IMR-90 (cell line): Measurements from ENCODE around the gene DSCAML1. TPM values are rescaled to one million over a fixed set of nuclear protein-coding genes. Genes with fewer than 3 reads are reported as not detected.

Experiments used
- ATAC-seq: fragments of 200-7000 bp; cut with Tn5 transposase; 2 replicates; pipeline ENCODE4 v1.9.1; 2020; ENCODE audit warnings: low read depth, mild to moderate bottlenecking, moderate library complexity
- BruUV-seq: library from RNA; stranded (reverse); fragments of 400-500 nt; replicated peaks from 2 replicates; lab custom pipeline; 2021; lab: Mats Ljungman, UMichigan
- CTCF ChIA-PET: fragments of 300-600 bp; formaldehyde crosslinking; extraction: SDS; loops from one replicate; lab custom pipeline; 2021; ENCODE audit warnings: antibody characterized with exemption; lab: Yijun Ruan, JAX
- POLR2A ChIA-PET: fragments of 300-600 bp; sonication (Branson Sonifier 250); formaldehyde crosslinking; loops from one replicate; lab custom pipeline; 2022; ENCODE audit warnings: antibody characterized with exemption; ENCODE audit not compliant: unreplicated experiment; lab: Charles Lee
- DNase-seq: peaks from one replicate; pipeline ENCODE4 v3.0.0; 2013
- H2AFZ ChIP-seq: replicated peaks from 2 replicates; pipeline ENCODE3; 2013; ENCODE audit warnings: low read length, mild to moderate bottlenecking; ENCODE audit not compliant: poor library complexity
- H2AK5ac ChIP-seq: 2 replicates; pipeline ENCODE4 v1.6.1; 2013; ENCODE audit warnings: low read depth, low read length, inconsistent platforms
- H2AK9ac ChIP-seq: replicated peaks from 2 replicates; pipeline ENCODE3; 2013; ENCODE audit warnings: mild to moderate bottlenecking, low read depth, low read length, moderate library complexity; ENCODE audit not compliant: poor library complexity
- H2BK120ac ChIP-seq: 2 replicates; pipeline ENCODE4 v1.6.1; 2013; ENCODE audit warnings: low read depth, low read length, inconsistent platforms
- H2BK15ac ChIP-seq: 3 replicates; pipeline ENCODE4 v1.6.1; 2013; ENCODE audit warnings: low read depth, low read length, inconsistent platforms
- H2BK20ac ChIP-seq: 2 replicates; pipeline ENCODE4 v1.6.1; 2013; ENCODE audit warnings: low read depth, mild to moderate bottlenecking, inconsistent platforms, low read length, moderate library complexity
- H2BK5ac ChIP-seq: 2 replicates; pipeline ENCODE4 v1.6.1; 2013; ENCODE audit warnings: mild to moderate bottlenecking, low read depth, low read length, inconsistent platforms; ENCODE audit not compliant: poor library complexity, severe bottlenecking
- H3K14ac ChIP-seq: replicated peaks from 2 replicates; pipeline ENCODE4 v1.6.1; 2013; ENCODE audit warnings: low read depth, low read length, inconsistent platforms
- H3K18ac ChIP-seq: 2 replicates; pipeline ENCODE4 v1.6.1; 2013; ENCODE audit warnings: low read depth, low read length, control low read depth
- H3K23ac ChIP-seq: 2 replicates; pipeline ENCODE4 v1.6.1; 2013; ENCODE audit warnings: low read depth, low read length, inconsistent platforms
- H3K27ac ChIP-seq: 2 replicates; pipeline ENCODE4 v1.5.1; 2013; ENCODE audit warnings: mild to moderate bottlenecking, control low read depth, low read length; ENCODE audit not compliant: insufficient read depth
- H3K27me3 ChIP-seq: 2 replicates; pipeline ENCODE4 v1.6.1; 2013; ENCODE audit warnings: low read length; ENCODE audit not compliant: control insufficient read depth, insufficient read depth
- H3K36me3 ChIP-seq: 2 replicates; pipeline ENCODE4 v1.6.1; 2013; ENCODE audit warnings: low read length, mixed read lengths; ENCODE audit not compliant: control insufficient read depth, insufficient read depth
- H3K4ac ChIP-seq: 2 replicates; pipeline ENCODE4 v1.6.1; 2013; ENCODE audit warnings: low read depth, low read length, inconsistent platforms
- H3K4me1 ChIP-seq: 2 replicates; pipeline ENCODE4 v1.6.1; 2013; ENCODE audit warnings: low read length, mixed read lengths; ENCODE audit not compliant: control insufficient read depth, insufficient read depth
- H3K4me2 ChIP-seq: 2 replicates; pipeline ENCODE4 v1.6.1; 2013; ENCODE audit warnings: low read depth, mild to moderate bottlenecking, control low read depth, low read length, moderate library complexity
- H3K4me3 ChIP-seq: 2 replicates; pipeline ENCODE4 v1.5.1; 2013; ENCODE audit warnings: low read depth, mild to moderate bottlenecking, control low read depth, low read length, moderate library complexity; ENCODE audit not compliant: insufficient read depth
- H3K56ac ChIP-seq: 2 replicates; pipeline ENCODE4 v1.6.1; 2013; ENCODE audit warnings: low read length, inconsistent platforms; ENCODE audit not compliant: insufficient read depth; ENCODE audit errors: extremely low read depth
- H3K79me1 ChIP-seq, 2 experiments: 2 replicates each; pipeline ENCODE4 v1.6.1; 2013; ENCODE audit warnings: low read length in 2 of 2, inconsistent platforms in 1 of 2, low read depth in 1 of 2
- H3K9ac ChIP-seq: 2 replicates; pipeline ENCODE4 v1.6.1; 2013; ENCODE audit warnings: low read depth, low read length, control low read depth
- H3K9me1 ChIP-seq: 2 replicates; pipeline ENCODE4 v1.6.1; 2013; ENCODE audit warnings: low read length, inconsistent platforms; ENCODE audit not compliant: insufficient read depth
- H3K9me3 ChIP-seq: 2 replicates; pipeline ENCODE4 v1.6.1; 2013; ENCODE audit warnings: low read length; ENCODE audit not compliant: control insufficient read depth, insufficient read depth
- H4K20me1 ChIP-seq: 2 replicates; pipeline ENCODE4 v1.6.1; 2013; ENCODE audit warnings: low read length, inconsistent platforms; ENCODE audit not compliant: insufficient read depth
- H4K5ac ChIP-seq: 2 replicates; pipeline ENCODE4 v1.6.1; 2013; ENCODE audit warnings: mild to moderate bottlenecking, low read depth, low read length, control low read depth
- H4K8ac ChIP-seq, 2 experiments: 2 replicates each; pipeline ENCODE4 v1.6.1; 2013; ENCODE audit warnings: low read depth in 2 of 2, low read length in 2 of 2, control low read depth in 1 of 2, inconsistent platforms in 1 of 2
- H4K91ac ChIP-seq: 2 replicates; pipeline ENCODE4 v1.6.1; 2013; ENCODE audit warnings: low read depth, low read length, inconsistent platforms; ENCODE audit not compliant: insufficient read depth
- CEBPB ChIP-seq: IDR thresholded peaks from 2 replicates; pipeline ENCODE4 v1.6.1; 2012; ENCODE audit warnings: low read depth, low read length, improper control_type of control experiment
- FOS ChIP-seq: fragments of 150-350 bp; IDR thresholded peaks from 2 replicates; pipeline ENCODE4 v1.6.1; 2016; ENCODE audit warnings: low read depth, low read length
- NFE2L2 ChIP-seq: fragments of 150-350 bp; IDR thresholded peaks from 2 replicates; pipeline ENCODE4 v1.6.1; 2016; ENCODE audit warnings: low read depth, mild to moderate bottlenecking, low read length
- POLR2A ChIP-seq: IDR thresholded peaks from 2 replicates; pipeline ENCODE4 v1.6.1; 2012; ENCODE audit warnings: mild to moderate bottlenecking, low read depth, low read length
- SMC3 ChIP-seq: fragments of 150-350 bp; IDR thresholded peaks from 2 replicates; pipeline ENCODE4 v1.6.1; 2016; ENCODE audit warnings: low read depth, mild to moderate bottlenecking, antibody characterized with exemption, low read length, moderate library complexity
- WGBS, 2 experiments: methylation state at CpG; one replicate each; pipeline versions ENCODE4 v1.1.5 to v1.1.7; 2013; ENCODE audit warnings: missing lambda C conversion rate in 2 of 2; ENCODE audit not compliant: insufficient read length in 1 of 2; ENCODE audit errors: extremely low coverage in 2 of 2; 5-methylcytosine and 5-hydroxymethylcytosine counted together
- dilution Hi-C: fragments of 300-500 bp; cut with HindIII; formaldehyde crosslinking; loops from one replicate; pipeline ENCODE4 v1.14.3; 2018; ENCODE audit warnings: low sequenced_read_pairs; ENCODE audit not compliant: unreplicated experiment
- in situ Hi-C: fragments of 300-500 bp; cut with MboI; formaldehyde crosslinking; loops from 3 replicates; pipeline ENCODE4 v1.14.3; 2019; ENCODE audit warnings: low sequenced_read_pairs, inconsistent platforms, mixed read lengths
- intact Hi-C: fragments of 100-400 bp; cut with micrococcal nuclease; formaldehyde crosslinking; loops from 2 replicates; pipeline ENCODE4 v1.10.0; 2022
- polyA plus RNA-seq, 3 experiments: library from polyadenylated mRNA; depleted of rRNA; stranded (reverse); fragments of >200 nt; gene quantifications; 2 replicates each; pipeline ENCODE4 v1.2.3, GENCODE V29; 2012; ENCODE audit warnings: low replicate concordance in 1 of 3
- total RNA-seq: library from RNA; depleted of rRNA; stranded (reverse); fragments of >200 nt; gene quantifications from 2 replicates; pipeline ENCODE4 v1.2.3, GENCODE V29; 2012
- TF ChIP-seq, protein P1 (sequence below): conservative IDR thresholded peaks from 2 replicates; pipeline ENCODE4 v1.5.1; 2012; ENCODE audit warnings: mild to moderate bottlenecking, low read depth, low read length, improper control_type of control experiment

Gene DSCAML1
- total and polyA plus RNA-seq, 2 of the 4 experiments (the other 2 are of a cell fraction) = not detected

DNA sequence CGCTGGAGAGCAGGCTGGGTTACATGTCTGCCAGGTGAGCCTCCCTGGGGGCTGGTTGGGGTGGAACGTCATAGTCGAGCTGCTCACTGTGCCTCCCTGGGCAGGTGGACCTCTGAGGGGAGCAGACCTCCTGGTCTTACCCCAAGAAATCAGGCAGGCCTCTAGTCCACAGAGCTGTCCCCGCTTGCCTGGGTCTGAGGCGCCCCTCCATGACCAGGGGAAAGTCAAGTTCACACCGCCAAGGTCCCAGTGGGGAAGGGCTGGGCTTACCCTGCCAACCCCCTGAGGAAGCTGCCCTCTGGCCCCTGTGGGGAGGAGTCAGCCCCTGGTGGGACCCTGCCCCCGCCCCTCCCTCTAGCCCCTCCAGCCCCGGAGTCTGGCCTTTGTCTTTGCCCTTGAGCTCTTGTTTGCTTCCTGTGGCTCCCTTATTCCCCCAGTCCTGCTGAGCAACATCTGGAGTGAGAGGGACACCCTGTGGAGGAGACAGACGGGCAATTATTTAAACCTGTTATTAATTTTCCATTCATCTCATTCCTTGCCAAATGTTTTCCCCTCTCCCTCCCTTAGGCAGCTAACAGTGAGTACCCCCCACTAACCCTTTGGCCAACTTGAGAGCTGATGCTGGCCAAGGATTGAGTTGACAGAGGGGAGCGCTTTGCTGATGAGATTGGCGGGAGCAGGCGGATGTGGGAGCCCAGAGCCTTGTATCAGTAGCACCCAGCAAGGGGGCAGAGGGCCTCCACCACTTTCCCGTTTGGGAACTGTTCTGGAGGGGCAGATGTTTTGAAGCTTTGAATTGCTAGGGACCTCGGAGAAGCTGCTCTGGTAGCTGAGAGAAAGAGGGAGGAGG is 385.9 kb downstream of the DSCAML1 start:
- Histone ChIP-seq H3K4ac (no peak overlapping the region), H4K5ac (no peak overlapping the region), H3K79me1 (no peaks in the 10 kb centered on the region), H3K9ac (no peak overlapping the region), H3K4me2 (no peak overlapping the region), H2BK15ac (no peak overlapping the region), H4K8ac (no peak overlapping the region), H3K9me1 (peaks cover 3% of the 10 kb centered on the region; the same call in 1 of the 2 replicates), H3K14ac (no peak overlapping the region), H3K27ac (no peak overlapping the region), H2BK120ac (no peak overlapping the region), H3K56ac (no peak overlapping the region), H2AFZ (no peak overlapping the region), H3K4me1 (no peaks in the 10 kb centered on the region), H2AK9ac (no peak overlapping the region), H2BK20ac (no peak overlapping the region), H2AK5ac (no peak overlapping the region), H4K20me1 (no peaks in the 10 kb centered on the region; the same call in 1 of the 2 replicates), H3K23ac (no peak overlapping the region), H3K9me3 (no peaks in the 10 kb centered on the region), H3K18ac (no peak overlapping the region), H4K91ac (no peak overlapping the region), H2BK5ac (no peak overlapping the region), H3K36me3 (peaks cover 29% of the 10 kb centered on the region), H3K27me3 (no peaks in the 10 kb centered on the region), H3K4me3 (no peak overlapping the region)
- intact Hi-C loops (no loop called here), in situ Hi-C loops (no loop called here), dilution Hi-C loops (no loop called here)
- no peak for DNase-seq
- POLR2A ChIA-PET = no interaction called here
- WGBS, 2 experiments = 66% methylated on average over 7 of the region's 14 CpGs; no CpG with 5 or more reads in 1 of the 2 experiments
- no peak for ATAC-seq
- TF ChIP-seq POLR2A = no peak
- no peak for TF ChIP-seq NFE2L2
- no peak for TF ChIP-seq SMC3
- TF ChIP-seq FOS = no peak
- no peak for TF ChIP-seq CEBPB
- TF ChIP-seq, protein P1, sequence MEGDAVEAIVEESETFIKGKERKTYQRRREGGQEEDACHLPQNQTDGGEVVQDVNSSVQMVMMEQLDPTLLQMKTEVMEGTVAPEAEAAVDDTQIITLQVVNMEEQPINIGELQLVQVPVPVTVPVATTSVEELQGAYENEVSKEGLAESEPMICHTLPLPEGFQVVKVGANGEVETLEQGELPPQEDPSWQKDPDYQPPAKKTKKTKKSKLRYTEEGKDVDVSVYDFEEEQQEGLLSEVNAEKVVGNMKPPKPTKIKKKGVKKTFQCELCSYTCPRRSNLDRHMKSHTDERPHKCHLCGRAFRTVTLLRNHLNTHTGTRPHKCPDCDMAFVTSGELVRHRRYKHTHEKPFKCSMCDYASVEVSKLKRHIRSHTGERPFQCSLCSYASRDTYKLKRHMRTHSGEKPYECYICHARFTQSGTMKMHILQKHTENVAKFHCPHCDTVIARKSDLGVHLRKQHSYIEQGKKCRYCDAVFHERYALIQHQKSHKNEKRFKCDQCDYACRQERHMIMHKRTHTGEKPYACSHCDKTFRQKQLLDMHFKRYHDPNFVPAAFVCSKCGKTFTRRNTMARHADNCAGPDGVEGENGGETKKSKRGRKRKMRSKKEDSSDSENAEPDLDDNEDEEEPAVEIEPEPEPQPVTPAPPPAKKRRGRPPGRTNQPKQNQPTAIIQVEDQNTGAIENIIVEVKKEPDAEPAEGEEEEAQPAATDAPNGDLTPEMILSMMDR = no peak
- CTCF ChIA-PET = interaction anchor here (4.3 kb wide), 1 partner anchor 15 kb away, joined by 17 read pairs; no protein-coding TSS in a partner anchor
- no TSS peak for BruUV-seq
